Calu3 (cell line): ENCODE results near the gene PPP4R4. TPM values are rescaled to one million over a fixed set of nuclear protein-coding genes. Genes with fewer than 3 reads are reported as not detected.

ENCODE experiments used
- BruUV-seq: library from RNA; stranded (reverse); fragments of 400-500 nt; replicated peaks from 2 replicates; lab custom pipeline; 2021; lab: Mats Ljungman, UMichigan
- CTCF ChIA-PET: fragments of 300-600 bp; sonication (Branson Sonifier 250); formaldehyde crosslinking; loops from one replicate; lab custom pipeline; 2022; ENCODE audit warnings: antibody characterized with exemption; lab: Charles Lee
- DNase-seq: peaks from one replicate; pipeline ENCODE4 v3.0.0; 2022
- H3K27ac Mint-ChIP-seq: one replicate; pipeline ENCODE4 v1.8.0; 2022; ENCODE audit warnings: mixed read lengths; ENCODE audit not compliant: unreplicated experiment
- H3K27me3 Mint-ChIP-seq: one replicate; pipeline ENCODE4 v1.8.0; 2022; ENCODE audit warnings: mixed read lengths; ENCODE audit not compliant: unreplicated experiment
- H3K36me3 Mint-ChIP-seq: one replicate; pipeline ENCODE4 v1.8.0; 2022; ENCODE audit warnings: mild to moderate bottlenecking, moderate library complexity, mixed read lengths; ENCODE audit not compliant: insufficient read depth, unreplicated experiment
- H3K4me1 Mint-ChIP-seq: one replicate; pipeline ENCODE4 v1.8.0; 2022; ENCODE audit warnings: mild to moderate bottlenecking, low read depth, mixed read lengths; ENCODE audit not compliant: unreplicated experiment
- H3K4me3 Mint-ChIP-seq: one replicate; pipeline ENCODE4 v1.8.0; 2022; ENCODE audit warnings: mild to moderate bottlenecking, low read depth, moderate library complexity, mixed read lengths; ENCODE audit not compliant: unreplicated experiment
- H3K9me3 Mint-ChIP-seq: one replicate; pipeline ENCODE4 v1.8.0; 2022; ENCODE audit warnings: low read depth, mixed read lengths; ENCODE audit not compliant: unreplicated experiment
- intact Hi-C: fragments of 100-400 bp; cut with micrococcal nuclease; formaldehyde crosslinking; loops from one replicate; pipeline ENCODE4 v1.10.0; 2022; ENCODE audit not compliant: unreplicated experiment
- total RNA-seq: library from RNA; stranded (reverse); gene quantifications from 2 replicates; pipeline ENCODE4 v1.2.3, GENCODE V29; 2022
- TF ChIP-seq, protein P1 (sequence below): fragments of 200-600 bp; IDR thresholded peaks from one replicate; pipeline ENCODE4 v1.8.0; 2022; ENCODE audit warnings: antibody characterized with exemption; ENCODE audit not compliant: unreplicated experiment

PPP4R4 gene
- total RNA-seq, 1 experiment from 2014 or later = 0.78 TPM

DNA sequence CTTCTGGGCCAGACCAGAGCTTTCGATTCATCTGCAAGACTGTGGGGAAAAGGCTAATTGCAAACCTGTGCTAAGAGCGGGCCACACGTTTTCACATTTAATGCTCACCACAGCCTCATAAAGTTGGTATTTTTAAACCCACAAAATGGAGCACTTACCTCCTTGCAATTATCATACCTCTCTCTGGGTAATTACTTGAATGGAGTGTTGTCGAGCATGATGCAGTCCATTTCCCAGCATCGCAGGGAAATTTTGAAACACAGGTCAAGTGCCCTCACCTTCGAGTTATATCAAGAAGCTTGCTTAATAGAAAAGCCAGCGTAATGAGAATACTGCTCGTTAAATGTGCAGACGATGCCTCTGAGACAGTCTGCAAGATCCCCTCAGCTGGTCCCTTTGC lies 35.9 kb upstream of the PPP4R4 start:
- CTCF ChIA-PET = interaction anchor here (2.3 kb wide), 1 partner anchor 87 kb away, joined by 16 read pairs; no protein-coding TSS in a partner anchor
- Mint-ChIP-seq H3K4me3 (no peak overlapping the region), H3K4me1 (no peaks in the 10 kb centered on the region), H3K27me3 (peaks cover 14% of the 10 kb centered on the region), H3K9me3 (no peaks in the 10 kb centered on the region), H3K36me3 (no peaks in the 10 kb centered on the region), H3K27ac (no peak overlapping the region)
- TF ChIP-seq, protein P1, sequence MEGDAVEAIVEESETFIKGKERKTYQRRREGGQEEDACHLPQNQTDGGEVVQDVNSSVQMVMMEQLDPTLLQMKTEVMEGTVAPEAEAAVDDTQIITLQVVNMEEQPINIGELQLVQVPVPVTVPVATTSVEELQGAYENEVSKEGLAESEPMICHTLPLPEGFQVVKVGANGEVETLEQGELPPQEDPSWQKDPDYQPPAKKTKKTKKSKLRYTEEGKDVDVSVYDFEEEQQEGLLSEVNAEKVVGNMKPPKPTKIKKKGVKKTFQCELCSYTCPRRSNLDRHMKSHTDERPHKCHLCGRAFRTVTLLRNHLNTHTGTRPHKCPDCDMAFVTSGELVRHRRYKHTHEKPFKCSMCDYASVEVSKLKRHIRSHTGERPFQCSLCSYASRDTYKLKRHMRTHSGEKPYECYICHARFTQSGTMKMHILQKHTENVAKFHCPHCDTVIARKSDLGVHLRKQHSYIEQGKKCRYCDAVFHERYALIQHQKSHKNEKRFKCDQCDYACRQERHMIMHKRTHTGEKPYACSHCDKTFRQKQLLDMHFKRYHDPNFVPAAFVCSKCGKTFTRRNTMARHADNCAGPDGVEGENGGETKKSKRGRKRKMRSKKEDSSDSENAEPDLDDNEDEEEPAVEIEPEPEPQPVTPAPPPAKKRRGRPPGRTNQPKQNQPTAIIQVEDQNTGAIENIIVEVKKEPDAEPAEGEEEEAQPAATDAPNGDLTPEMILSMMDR = no peak
- intact Hi-C loops = loop anchor here (5.0 kb wide), 1 partner anchor 201 kb away; no protein-coding TSS in a partner anchor
- BruUV-seq = no TSS peak
- DNase-seq = no peak

DNA sequence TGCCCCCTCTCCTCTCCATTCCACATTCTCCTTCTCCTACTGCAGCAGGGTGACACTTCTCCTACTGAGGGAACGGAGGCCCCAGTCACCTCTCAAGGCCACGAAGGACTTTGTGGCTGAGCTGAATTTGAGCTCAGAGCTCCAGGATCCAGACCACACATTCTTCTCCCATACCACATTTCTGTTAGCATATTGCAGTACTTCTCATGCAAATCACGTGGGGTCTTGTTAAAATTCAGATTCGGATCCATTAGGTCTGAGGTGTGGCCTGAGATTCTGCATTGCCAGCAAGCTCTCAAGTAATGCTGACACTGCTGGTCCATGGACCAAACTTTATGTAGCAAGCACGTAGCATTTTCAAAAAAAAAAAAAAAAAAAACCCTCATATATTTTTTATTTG lies 35.1 kb upstream of the PPP4R4 start:
- DNase-seq = no peak
- H3K27me3 Mint-ChIP-seq = peaks cover 14% of the 10 kb centered on the region
- no peaks in the 10 kb centered on the region for H3K4me1 Mint-ChIP-seq
- CTCF ChIA-PET = no interaction called here
- intact Hi-C loops = loop anchor here (5.0 kb wide), 1 partner anchor 202 kb away; no protein-coding TSS in a partner anchor
- BruUV-seq = no TSS peak
- TF ChIP-seq, protein P1 = no peak
- no peak overlapping the region for H3K4me3 Mint-ChIP-seq
- no peak overlapping the region for H3K27ac Mint-ChIP-seq
- no peaks in the 10 kb centered on the region for H3K36me3 Mint-ChIP-seq
- H3K9me3 Mint-ChIP-seq = no peaks in the 10 kb centered on the region

DNA sequence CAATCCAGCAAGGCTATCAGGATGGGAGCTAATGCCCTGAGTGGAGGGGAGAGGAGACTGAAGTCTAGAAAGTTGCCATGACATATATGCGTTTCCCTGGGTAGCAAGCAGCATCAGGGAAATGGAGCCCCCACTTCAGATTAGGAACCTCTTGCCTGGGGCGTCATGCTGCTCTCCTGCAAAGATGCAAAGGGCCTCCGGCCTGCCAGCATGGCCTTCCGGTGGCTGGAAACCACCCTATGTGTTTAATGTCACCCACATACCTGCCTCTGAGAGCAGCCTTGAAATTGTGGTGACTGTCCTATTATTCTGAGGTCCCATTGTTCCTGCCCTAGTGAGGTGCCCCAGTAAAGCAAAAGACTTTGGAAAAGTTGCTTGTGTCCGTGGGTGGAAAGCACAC lies 34.7 kb upstream of the PPP4R4 start:
- no peaks in the 10 kb centered on the region for H3K36me3 Mint-ChIP-seq
- no TSS peak for BruUV-seq
- CTCF ChIA-PET = no interaction called here
- no peaks in the 10 kb centered on the region for H3K9me3 Mint-ChIP-seq
- no peak overlapping the region for H3K27ac Mint-ChIP-seq
- TF ChIP-seq, protein P1 = no peak
- intact Hi-C loops = loop anchor here (5.0 kb wide), 1 partner anchor 202 kb away; no protein-coding TSS in a partner anchor
- no peak overlapping the region for H3K4me3 Mint-ChIP-seq
- peaks cover 14% of the 10 kb centered on the region for H3K27me3 Mint-ChIP-seq
- DNase-seq = no peak
- H3K4me1 Mint-ChIP-seq = peaks cover 3% of the 10 kb centered on the region

DNA sequence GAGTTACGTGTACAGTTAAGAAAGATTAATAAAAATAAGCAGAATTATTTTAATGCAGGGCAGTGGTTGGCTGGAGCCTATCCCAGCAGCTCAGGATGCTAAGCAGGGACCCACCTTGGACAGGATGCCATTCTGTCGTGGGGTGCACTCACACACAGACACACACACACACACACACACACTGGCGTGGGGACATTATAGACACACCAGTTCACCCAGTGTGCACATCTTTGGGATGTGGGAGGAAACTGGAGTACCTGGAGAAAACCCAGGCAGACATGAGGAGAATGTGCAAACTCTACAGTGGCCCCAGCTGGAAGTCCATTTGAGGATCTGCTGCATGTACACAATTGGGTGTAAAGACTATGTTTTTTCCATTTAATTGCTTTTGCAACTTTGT lies 31.9 kb upstream of the PPP4R4 start:
- DNase-seq = no peak
- Mint-ChIP-seq H3K4me3 (no peak overlapping the region), H3K36me3 (no peaks in the 10 kb centered on the region), H3K4me1 (peaks cover 8% of the 10 kb centered on the region), H3K27ac (no peak overlapping the region), H3K9me3 (no peaks in the 10 kb centered on the region), H3K27me3 (peaks cover 14% of the 10 kb centered on the region)
- no TSS peak for BruUV-seq
- intact Hi-C loops = no loop called here
- CTCF ChIA-PET = no interaction called here
- TF ChIP-seq, protein P1 = no peak
